Forelimb muscle (tissue), 1 donor: ENCODE results near the gene HSPA1L. TPM values are rescaled to one million over a fixed set of nuclear protein-coding genes. Genes with fewer than 3 reads are reported as not detected.

Source experiments
- DNase-seq: peaks from one replicate; pipeline ENCODE4 v3.0.0-alpha.2; 2013; ENCODE audit warnings: low read depth
- polyA plus RNA-seq: library from polyadenylated mRNA; unstranded; fragments of 120-200 nt; gene quantifications from one replicate; pipeline ENCODE4 v1.2.1, GENCODE V29; 2013; ENCODE audit not compliant: insufficient read length

Gene HSPA1L
- polyA plus RNA-seq, 1 donor = 5.0 TPM

- no peak for DNase-seq
Observed at GRCh38 chr6:31765910-31766794, 48.9 kb downstream of the HSPA1L start.

DNA sequence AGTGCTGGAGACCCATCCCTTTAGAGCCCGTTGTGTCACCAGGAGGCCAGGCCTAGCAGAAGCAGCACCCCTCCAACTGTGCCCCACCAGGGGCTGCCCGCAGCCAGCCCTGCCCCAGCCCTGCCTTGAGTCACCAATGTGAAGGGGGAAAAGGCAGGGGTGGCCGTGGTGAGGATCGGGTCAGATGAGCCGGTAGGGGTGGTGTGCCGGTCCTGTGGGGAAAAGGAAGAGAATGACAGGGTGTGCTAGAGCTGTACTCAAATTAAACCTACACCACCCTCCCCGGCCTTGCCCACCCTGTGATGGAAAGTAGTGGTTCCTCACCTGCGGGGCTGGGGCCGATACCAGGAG lies 49.5 kb downstream of the HSPA1L start:
- no peak for DNase-seq

- no peak for DNase-seq
Observed at GRCh38 chr6:31764198-31764597, 50.9 kb downstream of the HSPA1L start.

DNA sequence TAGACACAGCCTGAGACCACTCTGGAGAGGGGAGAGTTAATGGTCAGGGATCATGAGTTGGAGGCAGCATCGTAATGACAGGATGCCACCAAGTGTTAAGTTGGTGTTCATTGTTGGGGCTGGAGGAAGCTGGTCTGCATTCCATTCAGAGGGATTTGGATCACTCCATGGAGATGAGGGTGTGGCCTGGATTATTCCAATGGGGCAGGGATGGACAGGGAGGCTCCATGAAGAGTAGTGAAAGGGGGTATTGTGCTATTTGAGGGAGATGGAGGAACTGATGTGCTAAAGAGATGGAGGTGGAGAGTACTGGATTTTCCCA lies 51.5 kb downstream of the HSPA1L start:
- DNase-seq = no peak

DNA sequence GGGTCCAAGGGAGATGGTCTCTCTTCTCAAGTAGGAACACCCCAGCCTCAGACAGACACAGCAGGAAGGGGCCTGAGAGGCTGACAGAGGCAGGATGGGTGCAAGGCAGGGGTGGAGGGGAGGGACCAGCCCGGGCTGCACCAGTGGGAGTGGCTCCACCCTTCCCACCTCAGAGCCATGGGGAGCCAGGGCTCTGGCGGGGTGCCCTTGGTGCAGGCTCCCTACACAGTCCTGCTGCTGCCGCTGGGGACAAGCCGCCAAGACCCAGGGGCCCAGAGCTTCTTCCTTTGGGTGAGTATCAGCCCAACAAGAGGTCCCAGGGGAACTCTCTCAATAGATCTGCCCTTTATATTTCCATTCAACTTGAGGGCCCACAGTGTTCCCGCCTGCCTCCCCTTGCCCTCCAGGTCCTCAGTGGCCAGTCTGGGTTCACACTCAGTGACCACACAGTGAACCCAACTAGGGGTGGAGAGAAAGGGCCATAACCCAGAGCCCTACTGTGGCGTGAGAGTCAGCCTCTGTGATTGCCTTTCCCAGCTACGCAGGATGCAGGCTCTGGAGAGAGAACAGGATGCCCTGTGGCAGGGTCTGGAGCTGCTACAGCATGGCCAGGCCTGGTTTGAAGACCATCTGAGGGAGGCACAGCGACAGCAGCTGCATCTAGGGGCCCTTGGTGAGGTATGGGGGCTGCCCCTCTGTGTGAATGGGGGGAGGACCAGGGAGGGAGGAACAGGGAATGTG lies 52.0 kb downstream of the HSPA1L start:
- DNase-seq = no peak

GRCh38 chr6:31762356-31762755 lies 52.7 kb downstream of the HSPA1L start, which contains the start of gene SAPCD1:
TSS of gene SAPCD1 (plus strand) at chr6:31762656. CDS start at chr6:31763055, 399 bp downstream.
- no peak for DNase-seq

DNA sequence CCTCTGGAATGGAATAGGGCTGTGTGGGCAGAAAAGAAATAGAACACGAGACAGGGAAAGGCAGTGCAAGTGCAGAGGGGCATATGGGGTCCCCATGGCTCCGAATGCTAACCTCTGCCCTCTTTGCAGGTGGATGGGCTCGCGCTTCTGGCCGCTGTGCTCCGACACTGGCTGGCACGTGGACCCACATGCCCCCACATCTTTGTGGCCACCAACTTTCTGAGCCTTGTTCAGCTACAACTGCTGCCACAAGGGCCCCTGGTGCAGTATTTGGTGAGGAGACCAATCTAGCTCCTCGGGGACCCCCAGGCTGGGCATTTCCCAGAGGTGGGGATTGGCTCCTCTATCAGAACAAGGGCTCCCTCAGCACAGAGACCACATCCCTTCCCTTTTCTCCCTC lies 53.7 kb downstream of the HSPA1L start:
- no peak for DNase-seq

GRCh38 chr6:31760790-31761189 lies 54.3 kb downstream of the HSPA1L start:
- no peak for DNase-seq

Other genes with a start within 250 kb of the HSPA1L start
- 0.18 TPM for gene LTA, start 243.0 kb downstream of the HSPA1L start, polyA plus RNA-seq
- not detected for gene TNF, start 239.7 kb downstream of the HSPA1L start, polyA plus RNA-seq
- 1.1 TPM for gene LTB, start 232.9 kb downstream of the HSPA1L start, polyA plus RNA-seq
- gene LST1, start 229.0 kb downstream of the HSPA1L start, polyA plus RNA-seq = 7.4 TPM
- 0.24 TPM for gene NCR3, start 222.3 kb downstream of the HSPA1L start, polyA plus RNA-seq
- 13.4 TPM for gene AIF1, start 200.0 kb downstream of the HSPA1L start, polyA plus RNA-seq
- 133 TPM for gene PRRC2A, start 194.6 kb downstream of the HSPA1L start, polyA plus RNA-seq
- 200 TPM for gene BAG6, start 162.6 kb downstream of the HSPA1L start, polyA plus RNA-seq
- 4.3 TPM for gene APOM, start 159.4 kb downstream of the HSPA1L start, polyA plus RNA-seq
- 12.1 TPM for gene C6orf47, start 154.5 kb downstream of the HSPA1L start, polyA plus RNA-seq
- 14.1 TPM for gene GPANK1, start 150.3 kb downstream of the HSPA1L start, polyA plus RNA-seq
- gene CSNK2B, start 149.2 kb downstream of the HSPA1L start, polyA plus RNA-seq = 125 TPM
- gene LY6G5B, start 145.3 kb downstream of the HSPA1L start, polyA plus RNA-seq = 11.5 TPM
- gene LY6G5C, start 134.2 kb downstream of the HSPA1L start, polyA plus RNA-seq = 2.7 TPM
- 43.8 TPM for gene ABHD16A, start 112.0 kb downstream of the HSPA1L start, polyA plus RNA-seq
- gene LY6G6F, start 108.4 kb downstream of the HSPA1L start, polyA plus RNA-seq = not detected
- 0.47 TPM for gene LY6G6D, start 99.9 kb downstream of the HSPA1L start, polyA plus RNA-seq
- gene LY6G6C, start 93.5 kb downstream of the HSPA1L start, polyA plus RNA-seq = 0.62 TPM
- 1.2 TPM for gene MPIG6B, start 91.9 kb downstream of the HSPA1L start, polyA plus RNA-seq
- gene DDAH2, start 86.0 kb downstream of the HSPA1L start, polyA plus RNA-seq = 108 TPM
- 102 TPM for gene CLIC1, start 78.8 kb downstream of the HSPA1L start, polyA plus RNA-seq
- 14.2 TPM for gene MSH5, start 75.3 kb downstream of the HSPA1L start, polyA plus RNA-seq
- 3.0 TPM for gene SAPCD1, start 52.6 kb downstream of the HSPA1L start, polyA plus RNA-seq
- 2.9 TPM for gene VWA7, start 38.0 kb downstream of the HSPA1L start, polyA plus RNA-seq
- 46.5 TPM for gene VARS1, start 19.5 kb downstream of the HSPA1L start, polyA plus RNA-seq
- gene LSM2, start 8.3 kb downstream of the HSPA1L start, polyA plus RNA-seq = 55.3 TPM
- gene HSPA1A, start 260 bp upstream of the HSPA1L start, polyA plus RNA-seq = 72.3 TPM
- gene HSPA1B, start 12.5 kb upstream of the HSPA1L start, polyA plus RNA-seq = 48.9 TPM
- 15.0 TPM for gene NEU1, start 47.5 kb upstream of the HSPA1L start, polyA plus RNA-seq
- 0.37 TPM for gene SLC44A4, start 63.7 kb upstream of the HSPA1L start, polyA plus RNA-seq
- gene EHMT2, start 82.4 kb upstream of the HSPA1L start, polyA plus RNA-seq = 29.3 TPM
- gene ZBTB12, start 86.8 kb upstream of the HSPA1L start, polyA plus RNA-seq = 9.5 TPM
- gene C2, start 112.4 kb upstream of the HSPA1L start, polyA plus RNA-seq = 3.0 TPM
- 1.0 TPM for gene CFB, start 130.8 kb upstream of the HSPA1L start, polyA plus RNA-seq
- 63.3 TPM for gene NELFE, start 143.7 kb upstream of the HSPA1L start, polyA plus RNA-seq
- 27.0 TPM for gene SKIC2, start 143.9 kb upstream of the HSPA1L start, polyA plus RNA-seq
- gene DXO, start 156.9 kb upstream of the HSPA1L start, polyA plus RNA-seq = 16.9 TPM
- 19.3 TPM for gene C4A, start 166.8 kb upstream of the HSPA1L start, polyA plus RNA-seq
- 22.1 TPM for gene C4B, start 199.5 kb upstream of the HSPA1L start, polyA plus RNA-seq
- 1.0 TPM for gene CYP21A2, start 223.1 kb upstream of the HSPA1L start, polyA plus RNA-seq